SH-SY5Y (cell line): ENCODE data around the gene ZACN.

ENCODE experiments used
- GATA2 ChIP-seq: IDR thresholded peaks from 2 replicates; pipeline ENCODE4 v1.6.1; 2011; ENCODE audit warnings: mild to moderate bottlenecking, low read depth, low read length
- GATA3 ChIP-seq: IDR thresholded peaks from 2 replicates; pipeline ENCODE4 v1.6.1; 2011; ENCODE audit warnings: low read depth, mild to moderate bottlenecking, low read length, moderate library complexity

DNA sequence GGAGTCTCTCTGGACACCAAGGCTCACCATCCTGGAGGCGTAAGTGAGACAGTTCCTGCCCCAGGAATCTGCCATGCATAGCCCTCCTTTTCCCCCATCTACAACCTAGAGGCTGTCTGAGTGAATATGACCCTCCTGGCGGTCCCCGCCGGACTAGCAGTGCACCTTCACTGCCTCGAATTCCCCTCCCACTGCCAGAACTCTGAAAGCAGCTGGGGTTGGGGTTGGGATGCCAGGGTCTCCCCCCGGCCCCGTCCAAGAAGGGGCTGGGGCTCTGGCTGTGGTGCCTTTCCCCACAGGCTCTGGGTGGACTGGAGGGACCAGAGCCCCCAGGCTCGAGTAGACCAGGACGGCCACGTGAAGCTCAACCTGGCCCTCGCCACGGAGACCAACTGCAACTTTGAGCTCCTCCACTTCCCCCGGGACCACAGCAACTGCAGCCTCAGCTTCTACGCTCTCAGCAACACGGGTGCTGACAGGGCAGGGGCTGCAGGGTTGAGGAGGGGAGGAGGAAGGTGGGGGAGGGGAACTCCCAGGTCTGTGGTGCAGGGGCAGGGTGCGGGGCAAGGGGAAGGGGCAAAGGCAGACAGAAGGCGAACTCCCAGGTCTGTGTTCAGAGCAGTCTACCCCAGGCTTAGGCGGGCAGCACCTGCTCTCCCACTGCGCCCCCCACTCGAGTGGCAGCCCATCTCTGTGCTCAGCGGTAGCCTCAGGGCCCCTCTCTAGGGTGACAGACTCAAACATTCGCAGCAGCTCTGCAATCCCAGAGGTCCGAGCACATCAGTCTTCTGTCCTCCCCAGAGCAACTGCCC lies 1.2 kb downstream of the ZACN start:
- TF ChIP-seq GATA2: no peak
- no peak for TF ChIP-seq GATA3
